ENCODE measurements around the gene BCL2.
A peak's percentile ranks its signal among the peaks of the same experiment; 100 is the strongest.

Gene BCL2

DNA sequence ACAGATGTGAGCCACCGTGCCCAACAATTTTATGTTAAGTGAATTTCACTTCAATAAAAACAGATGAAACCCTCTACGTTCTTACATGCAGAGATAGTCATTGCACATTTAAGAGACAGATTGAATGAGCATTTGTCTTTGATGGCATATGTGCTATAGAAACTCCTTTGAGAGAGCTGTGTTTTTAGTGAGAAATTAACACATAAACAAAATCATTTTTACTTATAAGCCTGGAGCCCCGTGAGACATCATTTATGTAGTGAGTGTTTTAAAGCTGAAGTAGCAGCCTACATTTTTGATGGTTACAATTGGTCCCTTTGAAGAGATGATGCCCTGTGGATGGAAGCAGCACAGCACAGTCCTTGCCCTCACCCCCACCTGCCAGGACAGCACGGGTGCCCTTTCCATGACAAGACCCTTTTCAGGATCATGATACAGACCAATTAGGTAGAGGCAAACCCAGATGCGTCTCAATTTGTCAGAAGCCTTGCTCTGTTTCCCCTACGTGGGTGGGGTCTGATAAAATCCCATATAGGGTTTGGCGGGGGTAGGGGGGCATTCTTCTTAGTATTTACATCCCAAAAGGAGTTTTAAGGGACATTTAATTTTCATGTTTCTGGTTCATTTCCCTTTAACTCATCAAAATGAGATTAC lies 237.1 kb downstream of the BCL2 start:
- Histone ChIP-seq H3K27ac (ENCODE audit: low read length) (no peak overlapping the region), H2AFZ (ENCODE audit: low read depth, low read length) (no peak overlapping the region), H3K36me3 (ENCODE audit: insufficient read depth, low read length) (no peaks in the 10 kb centered on the region), H3K4me3 (ENCODE audit: low read depth in 1 of 2, low read length in 2 of 2) (no peak overlapping the region), H3K27me3 (ENCODE audit: insufficient read depth, low read length, poor library complexity) (no peaks in the 10 kb centered on the region), H3K9me3 (ENCODE audit: insufficient read depth, low read length, severe bottlenecking) (peaks cover 5% of the 10 kb centered on the region), H3K79me2 (ENCODE audit: insufficient read depth, low read length) (no peaks in the 10 kb centered on the region), H3K4me1 (ENCODE audit: insufficient read depth, low read length) (peaks cover 14% of the 10 kb centered on the region), H3K9ac (ENCODE audit: low read depth, low read length) (no peak overlapping the region), H4K20me1 (ENCODE audit: insufficient read depth, low read length) (no peaks in the 10 kb centered on the region), H3K4me2 (ENCODE audit: insufficient read depth, low read length) (no peak overlapping the region)
- DNase-seq (no peak), ATAC-seq (ENCODE audit: insufficient read depth, low read depth) (no peak)
- no peak for TF ChIP-seq EZH2 (IDR thresholded peaks at IDR 0.05; ENCODE audit: borderline replicate concordance, low read depth, low read length, severe bottlenecking)
- TF ChIP-seq, protein P1, sequence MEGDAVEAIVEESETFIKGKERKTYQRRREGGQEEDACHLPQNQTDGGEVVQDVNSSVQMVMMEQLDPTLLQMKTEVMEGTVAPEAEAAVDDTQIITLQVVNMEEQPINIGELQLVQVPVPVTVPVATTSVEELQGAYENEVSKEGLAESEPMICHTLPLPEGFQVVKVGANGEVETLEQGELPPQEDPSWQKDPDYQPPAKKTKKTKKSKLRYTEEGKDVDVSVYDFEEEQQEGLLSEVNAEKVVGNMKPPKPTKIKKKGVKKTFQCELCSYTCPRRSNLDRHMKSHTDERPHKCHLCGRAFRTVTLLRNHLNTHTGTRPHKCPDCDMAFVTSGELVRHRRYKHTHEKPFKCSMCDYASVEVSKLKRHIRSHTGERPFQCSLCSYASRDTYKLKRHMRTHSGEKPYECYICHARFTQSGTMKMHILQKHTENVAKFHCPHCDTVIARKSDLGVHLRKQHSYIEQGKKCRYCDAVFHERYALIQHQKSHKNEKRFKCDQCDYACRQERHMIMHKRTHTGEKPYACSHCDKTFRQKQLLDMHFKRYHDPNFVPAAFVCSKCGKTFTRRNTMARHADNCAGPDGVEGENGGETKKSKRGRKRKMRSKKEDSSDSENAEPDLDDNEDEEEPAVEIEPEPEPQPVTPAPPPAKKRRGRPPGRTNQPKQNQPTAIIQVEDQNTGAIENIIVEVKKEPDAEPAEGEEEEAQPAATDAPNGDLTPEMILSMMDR (IDR thresholded peaks at IDR 0.05; ENCODE audit: borderline replicate concordance, extremely low read depth, low read length, poor library complexity, severe bottlenecking): no peak

DNA sequence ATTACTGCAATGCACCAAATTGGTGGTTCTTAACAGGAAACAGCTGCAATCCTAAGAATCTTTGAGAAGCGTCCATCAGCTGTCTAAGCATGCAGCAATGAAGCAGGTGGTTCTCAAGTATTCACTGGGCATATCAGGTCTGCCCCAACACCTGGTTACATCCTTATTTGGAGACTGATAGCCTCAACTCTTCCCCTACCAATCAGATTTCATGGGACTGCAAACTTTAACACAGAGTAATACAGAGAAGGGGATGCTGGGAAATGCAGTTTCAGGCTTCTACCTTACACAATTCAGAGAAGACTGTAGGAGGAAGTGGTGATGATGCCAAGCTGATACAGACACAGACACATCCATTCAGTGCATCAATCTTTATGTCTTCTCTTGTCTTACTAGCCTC lies 240.5 kb downstream of the BCL2 start:
- DNase-seq (peak; percentile 30), ATAC-seq (ENCODE audit: insufficient read depth, low read depth) (peak; percentile 95)
- H3K27me3 ChIP-seq (ENCODE audit: insufficient read depth, low read length, poor library complexity): no peaks in the 10 kb centered on the region
- H3K4me2 ChIP-seq (ENCODE audit: insufficient read depth, low read length): no peak overlapping the region
- H3K36me3 ChIP-seq (ENCODE audit: insufficient read depth, low read length): no peaks in the 10 kb centered on the region
- H3K27ac ChIP-seq (ENCODE audit: low read length): peak overlapping the region; percentile 17; the same call in 1 of the 2 replicates
- no peak overlapping the region for H3K9ac ChIP-seq (ENCODE audit: low read depth, low read length)
- peaks cover 14% of the 10 kb centered on the region for H3K4me1 ChIP-seq (ENCODE audit: insufficient read depth, low read length)
- H2AFZ ChIP-seq (ENCODE audit: low read depth, low read length): peak overlapping the region; percentile 50
- H3K4me3 ChIP-seq (ENCODE audit: low read depth in 1 of 2, low read length in 2 of 2): no peak overlapping the region
- TF ChIP-seq EZH2 (IDR thresholded peaks at IDR 0.05; ENCODE audit: borderline replicate concordance, low read depth, low read length, severe bottlenecking): no peak
- TF ChIP-seq, protein P1 (IDR thresholded peaks at IDR 0.05; ENCODE audit: borderline replicate concordance, extremely low read depth, low read length, poor library complexity, severe bottlenecking): no peak
- no peaks in the 10 kb centered on the region for H4K20me1 ChIP-seq (ENCODE audit: insufficient read depth, low read length)
- no peaks in the 10 kb centered on the region for H3K79me2 ChIP-seq (ENCODE audit: insufficient read depth, low read length)
- H3K9me3 ChIP-seq (ENCODE audit: insufficient read depth, low read length, severe bottlenecking): peaks cover 5% of the 10 kb centered on the region

DNA sequence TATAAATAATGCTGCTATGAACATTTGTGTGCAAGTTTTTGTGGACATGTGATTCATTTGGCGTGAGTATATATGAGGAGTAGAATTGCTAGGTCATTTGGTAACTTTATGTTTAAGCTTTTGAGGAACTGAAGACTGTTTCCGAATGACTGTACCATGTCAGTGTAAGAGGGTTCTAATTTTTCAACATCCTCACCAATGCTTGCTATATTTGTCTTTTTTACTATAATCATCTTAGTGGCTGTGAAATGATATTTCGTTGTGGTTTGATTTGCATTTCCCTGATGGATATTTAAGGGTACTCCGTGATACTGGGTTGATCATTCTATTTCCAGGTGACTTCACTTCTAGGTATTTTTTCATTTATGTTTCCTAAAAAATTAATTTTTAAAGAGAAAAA lies 241.1 kb downstream of the BCL2 start:
- Histone ChIP-seq H3K27ac (ENCODE audit: low read length) (no peak overlapping the region), H3K27me3 (ENCODE audit: insufficient read depth, low read length, poor library complexity) (no peaks in the 10 kb centered on the region), H3K36me3 (ENCODE audit: insufficient read depth, low read length) (no peaks in the 10 kb centered on the region), H3K4me2 (ENCODE audit: insufficient read depth, low read length) (no peak overlapping the region), H2AFZ (ENCODE audit: low read depth, low read length) (no peak overlapping the region), H3K79me2 (ENCODE audit: insufficient read depth, low read length) (no peaks in the 10 kb centered on the region), H3K9ac (ENCODE audit: low read depth, low read length) (no peak overlapping the region), H3K4me1 (ENCODE audit: insufficient read depth, low read length) (peaks cover 14% of the 10 kb centered on the region), H3K4me3 (ENCODE audit: low read depth in 1 of 2, low read length in 2 of 2) (no peak overlapping the region), H3K9me3 (ENCODE audit: insufficient read depth, low read length, severe bottlenecking) (peaks cover 5% of the 10 kb centered on the region), H4K20me1 (ENCODE audit: insufficient read depth, low read length) (no peaks in the 10 kb centered on the region)
- DNase-seq: no peak
- no peak for ATAC-seq (ENCODE audit: insufficient read depth, low read depth)
- TF ChIP-seq, protein P1 (IDR thresholded peaks at IDR 0.05; ENCODE audit: borderline replicate concordance, extremely low read depth, low read length, poor library complexity, severe bottlenecking): no peak
- no peak for TF ChIP-seq EZH2 (IDR thresholded peaks at IDR 0.05; ENCODE audit: borderline replicate concordance, low read depth, low read length, severe bottlenecking)
